ENCODE results near the gene MT1B. TPM values are rescaled to one million over a fixed set of nuclear protein-coding genes. Genes with fewer than 3 reads are reported as not detected.

The MT1B gene
- total and polyA plus RNA-seq, 2 donors = 4.7 TPM; not detected in 1

DNA sequence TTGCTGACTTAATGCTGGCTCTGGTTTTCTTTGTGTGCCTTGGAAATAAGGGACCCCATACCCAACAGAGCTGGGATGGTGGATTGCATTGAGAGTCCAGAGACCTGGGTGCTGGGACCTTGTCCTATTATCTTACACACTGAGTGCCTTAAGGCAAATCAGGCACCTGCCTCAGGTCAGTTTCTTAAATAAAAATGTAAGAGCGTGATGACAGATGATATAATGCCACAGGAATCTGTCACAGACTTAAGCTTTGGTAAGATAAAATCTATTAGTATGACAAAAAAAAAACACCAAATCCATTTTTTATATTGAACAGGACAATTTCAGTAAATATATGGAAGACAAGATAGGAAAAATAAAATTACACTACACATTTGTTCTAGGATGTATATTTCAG is 11.6 kb upstream of the MT1B start:
- Histone ChIP-seq H3K4me3 (ENCODE audit: low read length in 2 of 2) (no peak overlapping the region), H3K9me3 (ENCODE audit: control insufficient read depth in 2 of 2, insufficient read depth in 1 of 2, low read length in 1 of 2) (no peaks in the 10 kb centered on the region), H3K27ac (ENCODE audit: low read depth in 1 of 2, low read length in 1 of 2) (no peak overlapping the region), H3K4me1 (ENCODE audit: control insufficient read depth in 2 of 2, insufficient read depth in 2 of 2, low read length in 2 of 2) (peaks cover 10 to 19% of the 10 kb centered on the region in 2 donors), H3K27me3 (ENCODE audit: control insufficient read depth in 2 of 2, insufficient read depth in 1 of 2, low read length in 1 of 2) (peaks cover 74 to 99% of the 10 kb centered on the region in 2 donors), H3K36me3 (ENCODE audit: control insufficient read depth in 2 of 2, insufficient read depth in 2 of 2, low read length in 1 of 2) (no peaks in the 10 kb centered on the region)
- 99% methylated on average over 1 of the region's 1 CpG for WGBS
- DNase-seq (ENCODE audit: low read depth in 6 of 9, low spot score in 9 of 9) = no peak

DNA sequence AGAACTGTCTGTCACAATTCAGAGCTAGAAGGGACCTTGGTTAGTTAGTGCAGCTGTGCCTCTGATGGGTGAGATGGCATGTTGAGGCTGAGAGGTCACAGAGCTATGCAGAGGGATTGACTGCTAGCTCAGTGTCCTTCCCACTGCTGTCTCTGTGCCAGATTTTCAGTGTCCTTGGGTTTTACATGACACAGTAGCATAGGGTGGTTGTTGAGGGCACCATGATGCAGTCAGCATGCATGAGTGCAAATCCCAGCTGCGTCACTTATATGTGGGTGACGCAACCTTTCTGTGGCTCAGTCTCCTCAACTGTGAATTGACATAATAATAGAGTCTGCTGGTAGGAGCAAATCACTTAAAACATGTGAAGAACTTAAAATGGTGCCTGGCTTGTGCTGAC is 10.5 kb upstream of the MT1B start:
- no peaks in the 10 kb centered on the region for H3K36me3 ChIP-seq (ENCODE audit: control insufficient read depth in 2 of 2, insufficient read depth in 2 of 2, low read length in 1 of 2)
- H3K27me3 ChIP-seq (ENCODE audit: control insufficient read depth in 2 of 2, insufficient read depth in 1 of 2, low read length in 1 of 2) = peaks cover 74 to 99% of the 10 kb centered on the region in 2 donors
- no peaks in the 10 kb centered on the region for H3K9me3 ChIP-seq (ENCODE audit: control insufficient read depth in 2 of 2, insufficient read depth in 1 of 2, low read length in 1 of 2)
- no peak for DNase-seq (ENCODE audit: low read depth in 6 of 9, low spot score in 9 of 9)
- no peak overlapping the region for H3K27ac ChIP-seq (ENCODE audit: low read depth in 1 of 2, low read length in 1 of 2)
- H3K4me3 ChIP-seq (ENCODE audit: low read length in 2 of 2) = no peak overlapping the region
- H3K4me1 ChIP-seq (ENCODE audit: control insufficient read depth in 2 of 2, insufficient read depth in 2 of 2, low read length in 2 of 2) = peaks cover 7 to 15% of the 10 kb centered on the region in 2 donors
- WGBS = 97% methylated on average over 2 of the region's 2 CpGs

DNA sequence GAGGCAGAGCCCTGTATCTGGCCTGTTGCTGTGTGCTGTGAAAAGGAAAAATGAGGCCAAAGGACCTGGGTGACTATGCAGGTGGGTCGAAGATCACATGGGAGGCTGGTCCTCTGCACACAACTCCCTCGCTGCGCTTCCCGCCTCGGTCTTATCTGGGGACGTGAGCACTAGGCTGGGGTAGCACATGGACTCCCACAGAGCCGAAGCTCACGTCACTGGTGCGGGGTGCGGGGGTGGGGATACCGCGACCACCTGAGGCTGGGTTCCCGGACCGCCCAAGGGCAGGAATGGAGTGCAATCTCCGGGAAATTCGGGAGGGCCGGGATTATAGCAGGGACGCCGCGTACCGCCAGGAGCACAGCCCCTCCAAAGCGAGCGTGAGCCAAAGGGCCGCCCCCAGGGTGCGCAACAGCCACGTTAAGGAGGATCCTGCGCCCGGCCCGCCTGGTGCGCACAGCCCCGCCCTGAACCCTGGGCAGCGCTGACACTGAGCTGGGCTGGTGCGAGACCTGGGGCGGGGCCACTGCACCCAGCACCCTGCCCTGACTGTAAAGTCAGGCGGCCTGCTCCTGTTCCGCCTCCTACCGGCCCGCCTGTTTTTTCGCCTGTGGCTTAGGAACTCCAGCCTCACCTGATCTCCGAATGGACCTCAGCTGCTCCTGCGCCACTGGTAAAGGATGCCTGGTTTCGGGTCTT is 8.5 kb upstream of the MT1B start:
- H3K4me3 ChIP-seq (ENCODE audit: low read length in 2 of 2) = peak overlapping the region in 1 of 2 donors; percentile 13
- no peaks in the 10 kb centered on the region for H3K9me3 ChIP-seq (ENCODE audit: control insufficient read depth in 2 of 2, insufficient read depth in 1 of 2, low read length in 1 of 2)
- DNase-seq (ENCODE audit: low read depth in 6 of 9, low spot score in 9 of 9) = peak in 2 of 9 donors; percentile 32 to 51
- peaks cover 86 to 100% of the 10 kb centered on the region in 2 donors for H3K27me3 ChIP-seq (ENCODE audit: control insufficient read depth in 2 of 2, insufficient read depth in 1 of 2, low read length in 1 of 2)
- 5% methylated on average over 42 of the region's 42 CpGs for WGBS
- peaks cover 7 to 10% of the 10 kb centered on the region in 2 donors for H3K4me1 ChIP-seq (ENCODE audit: control insufficient read depth in 2 of 2, insufficient read depth in 2 of 2, low read length in 2 of 2)
- H3K36me3 ChIP-seq (ENCODE audit: control insufficient read depth in 2 of 2, insufficient read depth in 2 of 2, low read length in 1 of 2) = no peaks in the 10 kb centered on the region
- H3K27ac ChIP-seq (ENCODE audit: low read depth in 1 of 2, low read length in 1 of 2) = no peak overlapping the region

DNA sequence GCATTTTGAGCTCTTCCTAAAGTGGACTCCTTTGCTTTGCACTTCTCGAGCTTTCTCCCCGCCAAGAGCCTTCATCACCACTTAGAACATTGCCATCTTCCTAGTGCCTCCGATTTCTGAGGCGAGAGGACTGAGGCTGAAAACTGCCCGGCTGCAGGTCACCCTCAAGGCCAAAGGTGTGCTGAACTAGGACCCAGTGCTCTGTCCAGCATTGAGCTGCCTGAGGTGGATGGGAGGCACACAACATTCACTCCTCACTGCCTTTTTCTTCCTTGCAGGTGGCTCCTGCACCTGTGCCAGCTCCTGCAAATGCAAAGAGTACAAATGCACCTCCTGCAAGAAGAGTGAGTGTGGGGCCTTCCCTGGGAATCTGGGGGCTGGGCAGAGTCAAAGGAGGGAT is 7.9 kb upstream of the MT1B start:
- H3K27ac ChIP-seq (ENCODE audit: low read depth in 1 of 2, low read length in 1 of 2) = no peak overlapping the region
- no peaks in the 10 kb centered on the region for H3K36me3 ChIP-seq (ENCODE audit: control insufficient read depth in 2 of 2, insufficient read depth in 2 of 2, low read length in 1 of 2)
- H3K4me1 ChIP-seq (ENCODE audit: control insufficient read depth in 2 of 2, insufficient read depth in 2 of 2, low read length in 2 of 2) = peaks cover 7 to 10% of the 10 kb centered on the region in 2 donors
- 51% methylated on average over 5 of the region's 5 CpGs for WGBS
- no peak overlapping the region for H3K4me3 ChIP-seq (ENCODE audit: low read length in 2 of 2)
- no peaks in the 10 kb centered on the region for H3K9me3 ChIP-seq (ENCODE audit: control insufficient read depth in 2 of 2, insufficient read depth in 1 of 2, low read length in 1 of 2)
- peaks cover 86 to 100% of the 10 kb centered on the region in 2 donors for H3K27me3 ChIP-seq (ENCODE audit: control insufficient read depth in 2 of 2, insufficient read depth in 1 of 2, low read length in 1 of 2)
- DNase-seq (ENCODE audit: low read depth in 6 of 9, low spot score in 9 of 9) = no peak

DNA sequence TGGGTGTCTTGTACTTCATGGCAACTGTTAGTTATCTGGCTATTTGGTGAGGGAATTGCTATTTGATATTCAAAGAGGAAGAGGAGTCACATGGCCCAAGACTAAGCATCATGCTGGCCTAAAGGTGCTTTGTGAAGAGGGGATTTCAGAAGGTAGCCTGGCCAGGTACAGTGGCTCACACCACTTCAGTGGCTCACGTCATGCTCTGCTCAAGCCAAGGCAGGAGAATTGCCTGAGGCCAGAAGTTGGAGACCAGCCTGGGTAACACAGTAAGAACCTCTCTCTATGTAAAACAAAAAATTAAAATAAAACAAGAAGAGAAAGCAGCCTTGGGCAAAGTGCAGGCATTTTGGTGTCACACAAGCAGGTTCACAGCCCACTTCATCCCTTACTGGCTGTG is 6.4 kb upstream of the MT1B start:
- H3K4me3 ChIP-seq (ENCODE audit: low read length in 2 of 2) = no peak overlapping the region
- DNase-seq (ENCODE audit: low read depth in 6 of 9, low spot score in 9 of 9) = no peak
- H3K36me3 ChIP-seq (ENCODE audit: control insufficient read depth in 2 of 2, insufficient read depth in 2 of 2, low read length in 1 of 2) = no peaks in the 10 kb centered on the region
- H3K4me1 ChIP-seq (ENCODE audit: control insufficient read depth in 2 of 2, insufficient read depth in 2 of 2, low read length in 2 of 2) = peaks cover 7 to 10% of the 10 kb centered on the region in 2 donors
- H3K9me3 ChIP-seq (ENCODE audit: control insufficient read depth in 2 of 2, insufficient read depth in 1 of 2, low read length in 1 of 2) = no peaks in the 10 kb centered on the region
- 96% methylated on average over 1 of the region's 1 CpG for WGBS
- H3K27ac ChIP-seq (ENCODE audit: low read depth in 1 of 2, low read length in 1 of 2) = no peak overlapping the region
- H3K27me3 ChIP-seq (ENCODE audit: control insufficient read depth in 2 of 2, insufficient read depth in 1 of 2, low read length in 1 of 2) = peaks cover 78 to 99% of the 10 kb centered on the region in 2 donors

DNA sequence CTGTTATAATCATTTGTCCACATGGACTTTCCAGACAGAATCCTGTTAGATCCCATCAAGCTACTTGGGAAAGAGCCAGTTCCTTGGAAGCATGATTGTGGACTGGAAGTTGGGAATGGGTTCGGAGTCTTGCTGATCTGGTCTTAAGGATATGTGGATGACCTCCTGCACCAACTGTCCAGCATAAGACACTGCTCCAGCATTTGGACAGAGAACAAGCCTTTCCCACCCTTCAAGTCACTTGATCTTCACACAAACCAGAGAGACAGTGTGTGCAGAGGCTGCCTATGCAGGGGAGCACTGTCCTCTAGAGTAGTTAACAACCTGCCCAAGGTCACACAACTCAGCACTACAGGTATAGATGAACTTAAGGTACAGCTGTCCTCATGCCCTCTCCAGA is 5.8 kb upstream of the MT1B start:
- H3K4me1 ChIP-seq (ENCODE audit: control insufficient read depth in 2 of 2, insufficient read depth in 2 of 2, low read length in 2 of 2) = peaks cover 7 to 10% of the 10 kb centered on the region in 2 donors
- no peaks in the 10 kb centered on the region for H3K9me3 ChIP-seq (ENCODE audit: control insufficient read depth in 2 of 2, insufficient read depth in 1 of 2, low read length in 1 of 2)
- H3K4me3 ChIP-seq (ENCODE audit: low read length in 2 of 2) = no peak overlapping the region
- 0% methylated on average over 1 of the region's 1 CpG for WGBS
- H3K27me3 ChIP-seq (ENCODE audit: control insufficient read depth in 2 of 2, insufficient read depth in 1 of 2, low read length in 1 of 2) = peaks cover 75 to 97% of the 10 kb centered on the region in 2 donors
- DNase-seq (ENCODE audit: low read depth in 6 of 9, low spot score in 9 of 9) = no peak
- no peaks in the 10 kb centered on the region for H3K36me3 ChIP-seq (ENCODE audit: control insufficient read depth in 2 of 2, insufficient read depth in 2 of 2, low read length in 1 of 2)
- no peak overlapping the region for H3K27ac ChIP-seq (ENCODE audit: low read depth in 1 of 2, low read length in 1 of 2)

DNA sequence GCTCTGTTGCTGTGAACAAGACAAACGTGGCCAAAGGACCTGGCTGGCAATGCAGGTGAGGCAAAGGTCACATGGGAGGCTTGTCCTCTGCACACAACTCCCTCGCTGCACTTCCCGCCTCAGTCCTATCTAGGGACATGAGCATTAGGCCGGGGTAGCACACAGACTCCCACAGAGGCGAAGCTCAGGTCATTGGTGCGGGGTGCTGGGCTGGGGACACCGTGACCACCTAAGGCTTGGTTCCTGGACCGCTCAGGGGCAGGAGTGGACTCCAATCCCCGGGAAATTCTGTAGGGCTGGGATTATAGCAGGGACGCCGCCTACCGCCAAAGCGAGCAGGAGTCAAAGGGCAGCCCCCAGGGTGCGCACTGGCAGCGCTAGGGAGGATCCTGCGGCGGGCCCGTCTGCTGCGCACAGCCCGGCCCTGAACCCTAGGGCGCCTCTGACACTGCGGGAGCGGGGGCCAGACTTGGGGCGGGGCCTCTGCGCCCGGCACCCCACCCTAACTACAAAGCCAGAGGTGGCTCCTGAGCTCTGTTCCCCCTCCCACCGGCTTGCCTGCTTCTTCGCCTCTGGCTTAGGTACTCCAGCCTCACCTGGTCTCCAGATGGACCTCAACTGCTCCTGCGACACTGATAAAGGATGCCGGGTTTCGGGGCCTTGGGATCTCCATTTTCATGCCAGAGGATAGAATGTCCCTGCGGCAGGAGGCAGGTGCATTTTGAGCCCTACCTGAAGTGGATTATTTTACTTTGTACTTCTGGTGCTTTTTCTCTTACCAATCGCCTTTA is 3.9 kb upstream of the MT1B start:
- 28% methylated on average over 33 of the region's 33 CpGs for WGBS
- no peaks in the 10 kb centered on the region for H3K36me3 ChIP-seq (ENCODE audit: control insufficient read depth in 2 of 2, insufficient read depth in 2 of 2, low read length in 1 of 2)
- H3K9me3 ChIP-seq (ENCODE audit: control insufficient read depth in 2 of 2, insufficient read depth in 1 of 2, low read length in 1 of 2) = no peaks in the 10 kb centered on the region
- H3K4me1 ChIP-seq (ENCODE audit: control insufficient read depth in 2 of 2, insufficient read depth in 2 of 2, low read length in 2 of 2) = peaks cover 7 to 10% of the 10 kb centered on the region in 2 donors
- H3K4me3 ChIP-seq (ENCODE audit: low read length in 2 of 2) = no peak overlapping the region
- DNase-seq (ENCODE audit: low read depth in 6 of 9, low spot score in 9 of 9) = no peak
- no peak overlapping the region for H3K27ac ChIP-seq (ENCODE audit: low read depth in 1 of 2, low read length in 1 of 2)
- peaks cover 56 to 97% of the 10 kb centered on the region in 2 donors for H3K27me3 ChIP-seq (ENCODE audit: control insufficient read depth in 2 of 2, insufficient read depth in 1 of 2, low read length in 1 of 2)

DNA sequence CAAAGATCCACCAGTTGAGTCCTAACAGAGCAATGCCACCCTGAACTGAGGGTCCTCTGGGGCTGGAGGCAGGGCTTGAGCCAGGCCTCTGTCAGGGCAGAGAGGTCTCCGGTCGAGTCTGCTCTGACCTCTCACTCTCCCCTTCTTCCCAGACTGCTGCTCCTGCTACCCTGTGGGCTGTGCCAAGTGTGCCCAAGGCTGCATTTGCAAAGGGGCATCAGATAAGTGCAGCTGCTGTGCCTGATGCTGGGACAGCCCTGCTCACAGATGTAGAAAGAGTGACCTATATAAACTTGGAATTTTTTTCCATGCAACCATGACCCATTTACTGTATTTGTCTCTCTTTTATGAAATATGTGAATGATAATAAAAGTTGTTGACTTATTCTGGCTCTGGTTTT is 2.4 kb upstream of the MT1B start:
- Histone ChIP-seq H3K27ac (ENCODE audit: low read depth in 1 of 2, low read length in 1 of 2) (no peak overlapping the region), H3K27me3 (ENCODE audit: control insufficient read depth in 2 of 2, insufficient read depth in 1 of 2, low read length in 1 of 2) (peaks cover 44 to 93% of the 10 kb centered on the region in 2 donors), H3K4me3 (ENCODE audit: low read length in 2 of 2) (no peak overlapping the region), H3K9me3 (ENCODE audit: control insufficient read depth in 2 of 2, insufficient read depth in 1 of 2, low read length in 1 of 2) (no peaks in the 10 kb centered on the region), H3K36me3 (ENCODE audit: control insufficient read depth in 2 of 2, insufficient read depth in 2 of 2, low read length in 1 of 2) (no peaks in the 10 kb centered on the region), H3K4me1 (ENCODE audit: control insufficient read depth in 2 of 2, insufficient read depth in 2 of 2, low read length in 2 of 2) (no peaks in the 10 kb centered on the region)
- no peak for DNase-seq (ENCODE audit: low read depth in 6 of 9, low spot score in 9 of 9)
- 97% methylated on average over 2 of the region's 2 CpGs for WGBS

DNA sequence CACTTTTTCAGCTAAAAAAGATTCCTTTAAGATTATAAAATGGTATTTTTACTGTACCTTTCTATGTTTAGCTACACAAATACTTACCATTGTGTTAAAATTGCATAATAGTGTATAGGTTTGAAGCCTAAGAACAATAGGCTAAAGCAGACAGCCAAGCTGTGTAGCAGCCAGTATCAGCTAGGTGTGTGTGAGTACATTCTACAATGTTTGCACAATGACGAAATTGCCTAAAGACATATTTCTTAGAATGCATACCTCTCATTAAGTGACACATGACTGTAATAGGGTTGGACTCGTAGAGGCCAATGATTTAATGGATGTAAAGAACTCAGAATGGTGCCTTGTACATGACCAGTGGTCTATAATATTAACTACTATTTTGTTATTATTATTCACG is 1.9 kb upstream of the MT1B start:
- Histone ChIP-seq H3K4me3 (ENCODE audit: low read length in 2 of 2) (no peak overlapping the region), H3K4me1 (ENCODE audit: control insufficient read depth in 2 of 2, insufficient read depth in 2 of 2, low read length in 2 of 2) (no peaks in the 10 kb centered on the region), H3K9me3 (ENCODE audit: control insufficient read depth in 2 of 2, insufficient read depth in 1 of 2, low read length in 1 of 2) (no peaks in the 10 kb centered on the region), H3K27me3 (ENCODE audit: control insufficient read depth in 2 of 2, insufficient read depth in 1 of 2, low read length in 1 of 2) (peaks cover 41 to 90% of the 10 kb centered on the region in 2 donors), H3K36me3 (ENCODE audit: control insufficient read depth in 2 of 2, insufficient read depth in 2 of 2, low read length in 1 of 2) (no peaks in the 10 kb centered on the region), H3K27ac (ENCODE audit: low read depth in 1 of 2, low read length in 1 of 2) (no peak overlapping the region)
- WGBS = 90% methylated on average over 3 of the region's 3 CpGs
- no peak for DNase-seq (ENCODE audit: low read depth in 6 of 9, low spot score in 9 of 9)

All from thymus (tissue), 11 donors.